HepG2 (cell line): ENCODE results near the gene ZNF512B. TPM values are rescaled to one million over a fixed set of nuclear protein-coding genes. Genes with fewer than 3 reads are reported as not detected.
A peak's percentile ranks its signal among the peaks of the same experiment; 100 is the strongest.

ENCODE experiments used
- AKNA ChIP-seq: sonication (generic); formaldehyde crosslinking; IDR thresholded peaks from 2 replicates; pipeline ENCODE4 v1.4.0; 2020; ENCODE audit warnings: missing genetic modification reagents, borderline replicate concordance
- ARHGAP35 ChIP-seq: sonication (generic); formaldehyde crosslinking; IDR thresholded peaks from 2 replicates; pipeline ENCODE4 v1.9.0; 2022; ENCODE audit warnings: mild to moderate bottlenecking, inconsistent platforms, moderate library complexity, missing genetic modification reagents, borderline replicate concordance
- ATF6 ChIP-seq: sonication (generic); formaldehyde crosslinking; conservative IDR thresholded peaks from 2 replicates; pipeline ENCODE4 v1.4.0; 2020; ENCODE audit warnings: missing genetic modification reagents
- KAT2B ChIP-seq: fragments of 150-350 bp; IDR thresholded peaks from 2 replicates; pipeline ENCODE4 v1.6.1; 2014; ENCODE audit warnings: low read depth, low read length, borderline replicate concordance
- NFYB ChIP-seq: sonication (generic); formaldehyde crosslinking; IDR thresholded peaks from 2 replicates; pipeline ENCODE4 v1.4.0; 2020; ENCODE audit warnings: missing genetic modification reagents
- U2AF1 ChIP-seq: fragments of 200-400 bp; formaldehyde crosslinking; optimal IDR thresholded peaks from 2 replicates; pipeline ENCODE3; 2017; ENCODE audit warnings: mild to moderate bottlenecking, low read depth, low read length
- ZNF24 ChIP-seq: fragments of 450-650 bp; IDR thresholded peaks from 2 replicates; pipeline ENCODE4 v1.6.1; 2017; ENCODE audit warnings: antibody characterized with exemption, mild to moderate bottlenecking
- ZNF512 ChIP-seq: sonication (generic); formaldehyde crosslinking; IDR thresholded peaks from 2 replicates; pipeline ENCODE4 v1.4.0; 2020; ENCODE audit warnings: mild to moderate bottlenecking, missing genetic modification reagents
- ZNF841 ChIP-seq: sonication (generic); formaldehyde crosslinking; IDR thresholded peaks from 2 replicates; pipeline ENCODE4 v1.8.1; 2023; ENCODE audit warnings: missing genetic modification reagents, borderline replicate concordance
- polyA plus RNA-seq, 8 experiments: library from polyadenylated mRNA; depleted of rRNA in 3 of 8; stranded (reverse) in 7 of 8; unstranded in 1 of 8; fragments of >200 nt; fragmentation: Illumina TruSeq in 4 of 8; extraction: Trizol in 4 of 8; gene quantifications; 2 replicates each; pipeline versions ENCODE4 v1.2.1 to v1.2.3, GENCODE V29; 2011 to 2016; ENCODE audit warnings: low read depth in 4 of 8, missing spikeins in 1 of 8, mixed read lengths in 1 of 8; ENCODE audit not compliant: insufficient read depth in 1 of 8
- total RNA-seq, 5 experiments: library from RNA; depleted of rRNA; stranded (reverse); fragments of >200 nt; fragmentation: Illumina TruSeq; extraction: Trizol; gene quantifications; 2 replicates each; pipeline ENCODE4 v1.2.3, GENCODE V29; 2016; ENCODE audit warnings: low read depth in 1 of 5
- TF ChIP-seq, protein P1 (sequence below): sonication (generic); formaldehyde crosslinking; IDR thresholded peaks from 2 replicates; pipeline ENCODE4 v1.4.0; 2020; ENCODE audit warnings: mild to moderate bottlenecking, missing genetic modification reagents
- TF ChIP-seq, protein P2 (sequence below): sonication (generic); formaldehyde crosslinking; IDR thresholded peaks from 2 replicates; pipeline ENCODE4 v1.5.0; 2020; ENCODE audit warnings: mild to moderate bottlenecking, missing genetic modification reagents, borderline replicate concordance
- TF ChIP-seq, protein P3 (sequence below): sonication (generic); formaldehyde crosslinking; IDR thresholded peaks from 2 replicates; pipeline ENCODE4 v1.4.0; 2020; ENCODE audit warnings: missing genetic modification reagents, low read depth, mild to moderate bottlenecking, borderline replicate concordance

Gene ZNF512B
- total and polyA plus RNA-seq, 2 of the 13 experiments (the other 11 are each of a cell fraction or from before 2014, with no cell fraction given): 11.5 to 30.6 TPM

- TF ChIP-seq, protein P1, sequence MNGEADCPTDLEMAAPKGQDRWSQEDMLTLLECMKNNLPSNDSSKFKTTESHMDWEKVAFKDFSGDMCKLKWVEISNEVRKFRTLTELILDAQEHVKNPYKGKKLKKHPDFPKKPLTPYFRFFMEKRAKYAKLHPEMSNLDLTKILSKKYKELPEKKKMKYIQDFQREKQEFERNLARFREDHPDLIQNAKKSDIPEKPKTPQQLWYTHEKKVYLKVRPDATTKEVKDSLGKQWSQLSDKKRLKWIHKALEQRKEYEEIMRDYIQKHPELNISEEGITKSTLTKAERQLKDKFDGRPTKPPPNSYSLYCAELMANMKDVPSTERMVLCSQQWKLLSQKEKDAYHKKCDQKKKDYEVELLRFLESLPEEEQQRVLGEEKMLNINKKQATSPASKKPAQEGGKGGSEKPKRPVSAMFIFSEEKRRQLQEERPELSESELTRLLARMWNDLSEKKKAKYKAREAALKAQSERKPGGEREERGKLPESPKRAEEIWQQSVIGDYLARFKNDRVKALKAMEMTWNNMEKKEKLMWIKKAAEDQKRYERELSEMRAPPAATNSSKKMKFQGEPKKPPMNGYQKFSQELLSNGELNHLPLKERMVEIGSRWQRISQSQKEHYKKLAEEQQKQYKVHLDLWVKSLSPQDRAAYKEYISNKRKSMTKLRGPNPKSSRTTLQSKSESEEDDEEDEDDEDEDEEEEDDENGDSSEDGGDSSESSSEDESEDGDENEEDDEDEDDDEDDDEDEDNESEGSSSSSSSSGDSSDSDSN (CRISPR knock-in tag): peak; percentile 95
- TF ChIP-seq KAT2B: no peak
- TF ChIP-seq ZNF841 (CRISPR knock-in tag): no peak
- peak; percentile 57; the same call in 1 of the 2 replicates for TF ChIP-seq NFYB (CRISPR knock-in tag)
- TF ChIP-seq AKNA (CRISPR knock-in tag): peak; percentile 78; the same call in 1 of the 2 replicates
- TF ChIP-seq U2AF1: no peak
- TF ChIP-seq ARHGAP35 (CRISPR knock-in tag): peak; percentile 27; the same call in 1 of the 2 replicates
- no peak for TF ChIP-seq ATF6 (CRISPR knock-in tag)
- TF ChIP-seq, protein P2, sequence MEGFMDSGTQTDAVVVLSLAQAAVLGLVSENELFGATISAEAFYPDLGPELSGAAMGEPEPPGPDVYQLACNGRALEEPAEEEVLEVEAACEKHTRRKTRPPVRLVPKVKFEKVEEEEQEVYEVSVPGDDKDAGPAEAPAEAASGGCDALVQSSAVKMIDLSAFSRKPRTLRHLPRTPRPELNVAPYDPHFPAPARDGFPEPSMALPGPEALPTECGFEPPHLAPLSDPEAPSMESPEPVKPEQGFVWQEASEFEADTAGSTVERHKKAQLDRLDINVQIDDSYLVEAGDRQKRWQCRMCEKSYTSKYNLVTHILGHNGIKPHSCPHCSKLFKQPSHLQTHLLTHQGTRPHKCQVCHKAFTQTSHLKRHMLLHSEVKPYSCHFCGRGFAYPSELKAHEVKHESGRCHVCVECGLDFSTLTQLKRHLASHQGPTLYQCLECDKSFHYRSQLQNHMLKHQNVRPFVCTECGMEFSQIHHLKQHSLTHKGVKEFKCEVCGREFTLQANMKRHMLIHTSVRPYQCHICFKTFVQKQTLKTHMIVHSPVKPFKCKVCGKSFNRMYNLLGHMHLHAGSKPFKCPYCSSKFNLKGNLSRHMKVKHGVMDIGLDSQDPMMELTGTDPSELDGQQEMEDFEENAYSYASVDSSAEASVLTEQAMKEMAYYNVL: no peak; the same call in 1 of the 2 replicates
- TF ChIP-seq ZNF512 (CRISPR knock-in tag): peak; percentile 32; the same call in 1 of the 2 replicates
- TF ChIP-seq ZNF24: no peak
- TF ChIP-seq, protein P3, sequence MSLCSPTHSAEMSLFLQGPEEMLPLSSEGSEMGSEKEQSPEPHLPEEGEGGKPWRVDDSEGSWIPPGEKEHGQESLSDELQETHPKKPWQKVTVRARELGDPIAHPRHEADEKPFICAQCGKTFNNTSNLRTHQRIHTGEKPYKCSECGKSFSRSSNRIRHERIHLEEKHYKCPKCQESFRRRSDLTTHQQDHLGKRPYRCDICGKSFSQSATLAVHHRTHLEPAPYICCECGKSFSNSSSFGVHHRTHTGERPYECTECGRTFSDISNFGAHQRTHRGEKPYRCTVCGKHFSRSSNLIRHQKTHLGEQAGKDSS (CRISPR knock-in tag): peak; percentile 78
These were observed 8.8 kb upstream of the ZNF512B start (continued) for GRCh38 chr20:63978319-63979228.
